Transverse colon (tissue), 3 donors: ENCODE measurements around the gene ANKRD33B.

ENCODE experiments used
- EP300 ChIP-seq: sonication (generic); formaldehyde crosslinking; IDR thresholded peaks from one replicate; pipeline ENCODE4 v1.6.1; 2017; ENCODE audit warnings: antibody characterized with exemption, low read depth
- TF ChIP-seq, protein P1 (sequence below), 5 experiments: fragments of 200-600 bp in 3 of 5; fragments of 450-650 bp in 2 of 5; sonication (generic) in 3 of 5; IDR thresholded peaks; 1 replicate in 2 of 5; 2 replicates in 3 of 5; pipeline ENCODE4 v1.5.1; 2016 to 2017; ENCODE audit warnings: antibody characterized with exemption in 5 of 5, inconsistent platforms in 3 of 5, mild to moderate bottlenecking in 2 of 5, moderate library complexity in 1 of 5

DNA sequence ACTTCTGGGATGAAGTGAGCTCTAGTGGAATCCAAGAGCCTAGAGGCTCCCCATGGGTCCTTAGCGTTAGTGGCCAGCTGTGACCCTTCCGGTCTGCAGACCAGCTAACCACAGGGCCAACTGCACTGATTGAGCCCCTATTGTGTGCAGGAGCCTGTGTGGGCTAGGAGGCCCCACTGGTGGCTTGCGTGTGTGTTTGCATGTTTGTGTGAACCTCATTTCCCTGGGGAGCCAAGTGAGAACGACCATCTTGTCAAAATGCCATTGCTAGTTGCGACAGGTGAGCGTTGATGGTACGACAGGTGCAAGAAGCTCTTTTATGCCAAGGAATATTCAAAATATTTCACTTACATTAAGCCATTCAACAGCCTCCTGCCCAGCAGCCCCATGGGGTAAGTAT is 44.1 kb upstream of the ANKRD33B start:
- TF ChIP-seq, protein P1, sequence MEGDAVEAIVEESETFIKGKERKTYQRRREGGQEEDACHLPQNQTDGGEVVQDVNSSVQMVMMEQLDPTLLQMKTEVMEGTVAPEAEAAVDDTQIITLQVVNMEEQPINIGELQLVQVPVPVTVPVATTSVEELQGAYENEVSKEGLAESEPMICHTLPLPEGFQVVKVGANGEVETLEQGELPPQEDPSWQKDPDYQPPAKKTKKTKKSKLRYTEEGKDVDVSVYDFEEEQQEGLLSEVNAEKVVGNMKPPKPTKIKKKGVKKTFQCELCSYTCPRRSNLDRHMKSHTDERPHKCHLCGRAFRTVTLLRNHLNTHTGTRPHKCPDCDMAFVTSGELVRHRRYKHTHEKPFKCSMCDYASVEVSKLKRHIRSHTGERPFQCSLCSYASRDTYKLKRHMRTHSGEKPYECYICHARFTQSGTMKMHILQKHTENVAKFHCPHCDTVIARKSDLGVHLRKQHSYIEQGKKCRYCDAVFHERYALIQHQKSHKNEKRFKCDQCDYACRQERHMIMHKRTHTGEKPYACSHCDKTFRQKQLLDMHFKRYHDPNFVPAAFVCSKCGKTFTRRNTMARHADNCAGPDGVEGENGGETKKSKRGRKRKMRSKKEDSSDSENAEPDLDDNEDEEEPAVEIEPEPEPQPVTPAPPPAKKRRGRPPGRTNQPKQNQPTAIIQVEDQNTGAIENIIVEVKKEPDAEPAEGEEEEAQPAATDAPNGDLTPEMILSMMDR (IDR thresholded peaks at IDR 0.05) = no peak
- TF ChIP-seq EP300 = no peak
